Cardiac atrium fibroblast (primary cell): Measurements from ENCODE around the gene TMSB4X. TPM values are rescaled to one million over a fixed set of nuclear protein-coding genes. Genes with fewer than 3 reads are reported as not detected.

ENCODE experiments used
- total RNA-seq: library from RNA; depleted of rRNA; stranded (reverse); fragments of >200 nt; gene quantifications from 2 replicates; pipeline ENCODE4 v1.2.3, GENCODE V29; 2015

TMSB4X gene
- 3,604 and 6,479 TPM in 2 replicates for total RNA-seq

DNA sequence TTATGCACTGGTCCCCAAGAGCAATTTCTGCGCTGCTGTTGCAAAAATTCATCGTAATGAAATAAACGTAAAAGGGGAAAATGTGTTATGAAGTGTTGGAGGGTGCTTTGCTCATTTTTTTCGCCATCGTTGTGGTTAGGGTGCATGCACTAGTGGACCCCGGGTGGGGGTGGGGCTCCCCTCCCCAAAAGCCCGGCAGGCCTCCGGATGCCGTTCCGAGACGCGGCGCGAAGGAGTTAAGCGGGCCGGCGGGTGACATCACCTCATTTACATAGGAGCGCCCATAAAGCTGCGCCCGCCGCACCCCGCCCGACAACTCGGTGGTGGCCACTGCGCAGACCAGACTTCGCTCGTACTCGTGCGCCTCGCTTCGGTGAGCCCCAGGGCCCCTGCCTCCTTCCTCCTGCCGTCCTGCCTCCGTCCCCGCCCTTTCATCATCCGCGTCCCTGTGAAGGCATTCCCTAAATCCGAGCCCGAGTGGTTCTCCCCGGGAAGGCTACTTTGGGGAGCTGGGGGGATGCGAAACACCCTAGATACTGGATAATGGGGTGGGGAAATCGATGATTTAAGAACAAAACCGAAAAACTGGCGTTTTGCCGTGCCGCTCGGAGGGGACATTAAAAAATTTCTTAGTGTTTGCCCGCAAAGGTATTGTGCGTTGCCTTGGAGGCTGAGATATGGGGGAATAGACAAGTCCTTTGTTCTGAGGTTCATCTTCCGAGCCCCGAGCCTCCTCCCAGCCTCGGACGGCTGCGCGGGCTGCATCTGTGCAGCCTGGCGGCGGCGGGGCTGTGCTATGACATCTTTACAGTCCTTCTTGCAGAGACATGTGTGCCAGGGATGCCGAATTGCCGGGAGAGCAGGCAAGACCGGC, at the start of gene TMSB4X:
TSS of gene TMSB4X (plus strand) at position 315 of the 874 bp plus-strand sequence.

Other genes starting within 250 kb of the TMSB4X start
- gene PRPS2, start 183.7 kb upstream of the TMSB4X start, total RNA-seq = 32.7 and 33.6 TPM in 2 replicates
- not detected in 2 replicates for gene TLR7, start 108.0 kb upstream of the TMSB4X start, total RNA-seq
- gene TLR8, start 68.5 kb upstream of the TMSB4X start, total RNA-seq = not detected in 2 replicates
- not detected in 2 replicates for gene FAM9C, start 69.5 kb downstream of the TMSB4X start, total RNA-seq